ENCODE results near the gene GET3. TPM values are rescaled to one million over a fixed set of nuclear protein-coding genes. Genes with fewer than 3 reads are reported as not detected.
A peak's percentile ranks its signal among the peaks of the same experiment; 100 is the strongest.

The GET3 gene
- total and polyA plus RNA-seq, 7 experiments from 2014 or later: 22.6 to 60.3 (median 32.0) TPM

DNA sequence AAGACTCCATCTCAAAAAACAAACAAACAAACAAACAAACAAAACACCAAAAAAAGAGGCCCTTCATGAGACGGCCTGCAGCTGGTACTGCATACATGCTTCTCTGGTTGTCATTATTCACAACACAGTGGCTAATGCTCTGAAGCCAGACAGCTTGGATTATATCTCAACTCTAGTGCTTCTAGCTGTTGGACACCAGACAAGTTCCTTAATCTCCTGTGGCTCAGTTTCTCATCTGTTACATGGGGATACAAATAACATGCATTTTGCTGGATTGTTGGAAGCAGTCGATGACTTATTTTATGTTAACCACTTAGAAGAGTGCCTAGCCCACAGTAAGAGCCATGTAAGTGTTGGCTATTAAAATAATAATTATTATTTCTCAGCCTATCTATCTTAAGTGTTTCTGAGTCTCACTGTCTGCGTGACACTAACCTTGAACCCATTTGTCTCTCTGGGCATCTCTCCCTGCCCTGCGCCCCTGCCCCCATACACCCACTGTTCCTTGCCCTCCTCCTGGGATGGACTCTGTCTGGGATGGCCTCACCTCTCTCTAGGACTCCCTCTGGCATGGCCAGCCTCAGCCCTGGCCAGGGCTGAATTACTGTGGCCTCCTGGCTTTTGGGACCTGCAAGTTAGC is 50.9 kb downstream of the GET3 start:
- intact Hi-C loops (cut with micrococcal nuclease): no loop called here
- H3K4me3 ChIP-seq (ENCODE audit: low read length): no peak overlapping the region
- peak overlapping the region; percentile 78 to 100 (median 96) for H3K27ac Mint-ChIP-seq
- H3K36me3 Mint-ChIP-seq: peaks cover 0 to 4% (median 0%) of the 10 kb centered on the region in 5 donors
- peaks cover 0 to 22% (median 0%) of the 10 kb centered on the region in 11 donors for H3K9me3 Mint-ChIP-seq
- peaks cover 0 to 18% (median 0%) of the 10 kb centered on the region in 3 experiments for H3K36me3 ChIP-seq (ENCODE audit: control insufficient read depth in 2 of 3, insufficient read depth in 3 of 3, low read length in 3 of 3)
- peaks cover 13 to 30% (median 24%) of the 10 kb centered on the region in 7 donors for H3K4me1 Mint-ChIP-seq
- DNase-seq (no peak), ATAC-seq (no peak)
- H3K9me3 ChIP-seq (ENCODE audit: control insufficient read depth in 2 of 3, low read length in 3 of 3): no peaks in the 10 kb centered on the region
- POLR2A ChIA-PET: interaction anchor here (2.4 kb wide), 1 partner anchor 10 kb away, joined by 23 read pairs; no protein-coding TSS in a partner anchor
- peak overlapping the region; percentile 99 for H3K27ac ChIP-seq (ENCODE audit: low read depth, low read length)
- CTCF ChIA-PET: interaction anchor here (3.0 kb wide), 1 partner anchor 11 kb away, joined by 22 read pairs; no protein-coding TSS in a partner anchor
- H3K4me3 Mint-ChIP-seq: peak overlapping the region in 9 of 10 donors; percentile 9 to 91 (median 48)
- H3K27me3 Mint-ChIP-seq: peaks cover 0 to under 1% (median 0%) of the 10 kb centered on the region in 5 donors
- peaks cover 42 to 49% of the 10 kb centered on the region in 2 donors for H3K4me1 ChIP-seq (ENCODE audit: control insufficient read depth in 2 of 2, insufficient read depth in 2 of 2, low read length in 2 of 2)
- no peaks in the 10 kb centered on the region for H3K27me3 ChIP-seq (ENCODE audit: control insufficient read depth in 2 of 2, insufficient read depth in 2 of 2, low read length in 2 of 2)

DNA sequence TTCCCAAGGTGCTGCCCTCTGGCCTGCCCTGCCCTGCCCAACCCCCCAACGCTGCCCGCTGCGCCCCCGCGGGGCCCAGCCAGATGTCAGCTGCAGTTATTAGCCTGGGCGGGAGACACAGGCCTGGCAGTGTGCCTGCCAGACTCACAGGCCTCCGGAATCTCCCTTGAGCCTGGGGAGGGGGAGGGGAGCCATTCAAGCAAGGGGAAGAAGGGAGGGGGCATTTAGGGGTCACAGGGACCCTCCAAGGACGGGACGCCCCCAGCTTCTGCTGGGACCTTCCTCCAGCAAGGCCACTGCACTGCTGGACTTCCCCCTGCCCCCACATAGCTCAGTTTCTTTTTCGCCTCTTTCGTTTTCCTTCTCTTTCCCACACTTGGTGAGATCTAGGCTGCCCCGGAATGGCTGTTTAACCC is 51.4 kb downstream of the GET3 start:
- Mint-ChIP-seq H3K9me3 (peaks cover 0 to 24% (median 0%) of the 10 kb centered on the region in 11 donors), H3K27me3 (peaks cover 0 to 2% (median 0%) of the 10 kb centered on the region in 5 donors), H3K36me3 (peaks cover 0 to 6% (median 0%) of the 10 kb centered on the region in 5 donors), H3K4me3 (peak overlapping the region; percentile 61 to 91 (median 80)), H3K27ac (peak overlapping the region; percentile 93 to 100 (median 96)), H3K4me1 (peaks cover 13 to 27% (median 19%) of the 10 kb centered on the region in 7 donors)
- ATAC-seq: no peak
- Histone ChIP-seq H3K36me3 (ENCODE audit: control insufficient read depth in 2 of 3, insufficient read depth in 3 of 3, low read length in 3 of 3) (peaks cover 0 to 20% (median 0%) of the 10 kb centered on the region in 3 experiments), H3K4me1 (ENCODE audit: control insufficient read depth in 2 of 2, insufficient read depth in 2 of 2, low read length in 2 of 2) (peaks cover 38 to 44% of the 10 kb centered on the region in 2 donors), H3K27me3 (ENCODE audit: control insufficient read depth in 2 of 2, insufficient read depth in 2 of 2, low read length in 2 of 2) (no peaks in the 10 kb centered on the region), H3K9me3 (ENCODE audit: control insufficient read depth in 2 of 3, low read length in 3 of 3) (no peaks in the 10 kb centered on the region), H3K27ac (ENCODE audit: low read depth, low read length) (peak overlapping the region; percentile 99), H3K4me3 (ENCODE audit: low read length) (no peak overlapping the region)
- DNase-seq: peak in 2 of 9 donors; percentile 47 to 63
- ChIA-PET CTCF (interaction anchor here (3.0 kb wide), 1 partner anchor 11 kb away, joined by 22 read pairs; no protein-coding TSS in a partner anchor), POLR2A (interaction anchor here (1.2 to 2.4 kb wide), 2 partner anchors 11 to 14 kb away, joined by 3 to 23 read pairs; partner anchors contain the start of genes PRDX2 and THSD8)
- intact Hi-C loops (cut with micrococcal nuclease): no loop called here

DNA sequence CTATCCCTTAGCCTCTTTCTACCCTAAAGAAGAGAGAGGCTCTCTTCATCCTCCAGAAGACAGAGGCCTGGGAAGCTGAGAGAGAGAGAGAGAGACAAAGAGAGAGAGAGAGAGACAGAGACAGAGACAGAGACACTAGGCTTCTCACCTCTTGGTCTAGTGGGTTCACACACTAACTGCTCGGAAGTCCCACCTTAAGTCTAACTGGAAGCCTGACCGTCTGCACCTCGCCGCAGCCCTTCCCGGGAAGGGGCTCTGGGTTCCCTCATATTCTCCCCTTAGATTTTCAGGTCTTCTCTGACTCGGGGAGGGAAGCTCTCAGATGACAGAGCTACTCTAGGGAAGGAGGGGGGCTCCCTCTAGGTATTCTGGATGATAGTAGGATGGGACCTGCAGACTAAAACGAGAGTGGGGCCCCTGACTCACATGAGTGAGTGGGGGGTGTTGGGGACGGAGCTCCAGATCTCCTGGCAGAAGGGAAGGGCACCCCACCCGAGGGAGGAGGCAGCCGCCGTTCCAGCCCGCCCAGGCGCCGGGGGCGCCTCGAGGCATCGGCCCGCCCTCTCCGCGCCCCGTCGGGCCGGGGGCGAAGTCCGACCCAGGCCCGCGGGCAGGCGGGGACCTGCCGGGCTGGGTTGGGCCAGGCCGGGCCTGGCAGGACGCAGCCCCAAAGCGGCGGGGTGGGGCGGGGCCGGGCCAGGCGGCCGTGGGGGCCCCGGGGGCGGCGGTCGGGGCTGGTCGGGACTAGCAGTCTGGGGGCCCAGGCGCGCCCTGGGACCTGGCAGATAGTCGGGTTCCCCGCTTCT is 52.0 kb downstream of the GET3 start:
- DNase-seq (peak in 2 of 9 donors; percentile 33 to 44), ATAC-seq (no peak)
- intact Hi-C loops (cut with micrococcal nuclease): no loop called here
- H3K4me3 Mint-ChIP-seq: peak overlapping the region; percentile 61 to 95 (median 84)
- peaks cover 0 to 27% (median 0%) of the 10 kb centered on the region in 11 donors for H3K9me3 Mint-ChIP-seq
- H3K27ac ChIP-seq (ENCODE audit: low read depth, low read length): peak overlapping the region; percentile 99
- H3K27me3 ChIP-seq (ENCODE audit: control insufficient read depth in 2 of 2, insufficient read depth in 2 of 2, low read length in 2 of 2): no peaks in the 10 kb centered on the region
- H3K27ac Mint-ChIP-seq: peak overlapping the region; percentile 93 to 100 (median 99)
- peaks cover 0 to 6% (median 0%) of the 10 kb centered on the region in 5 donors for H3K36me3 Mint-ChIP-seq
- H3K9me3 ChIP-seq (ENCODE audit: control insufficient read depth in 2 of 3, low read length in 3 of 3): no peaks in the 10 kb centered on the region
- H3K36me3 ChIP-seq (ENCODE audit: control insufficient read depth in 2 of 3, insufficient read depth in 3 of 3, low read length in 3 of 3): peaks cover 0 to 20% (median 0%) of the 10 kb centered on the region in 3 experiments
- H3K4me3 ChIP-seq (ENCODE audit: low read length): no peak overlapping the region
- ChIA-PET CTCF (interaction anchor here (0.8 to 3.0 kb wide), 2 partner anchors 9 to 12 kb away, joined by 3 to 22 read pairs; no protein-coding TSS in a partner anchor), POLR2A (interaction anchor here (0.6 to 2.4 kb wide), 4 partner anchors 9 to 54 kb away, joined by 3 to 23 read pairs (median 6); partner anchors contain the start of genes PRDX2 and THSD8)
- peaks cover 17 to 30% (median 22%) of the 10 kb centered on the region in 7 donors for H3K4me1 Mint-ChIP-seq
- peaks cover 0 to 2% (median 0%) of the 10 kb centered on the region in 5 donors for H3K27me3 Mint-ChIP-seq
- H3K4me1 ChIP-seq (ENCODE audit: control insufficient read depth in 2 of 2, insufficient read depth in 2 of 2, low read length in 2 of 2): peaks cover 41 to 43% of the 10 kb centered on the region in 2 donors

DNA sequence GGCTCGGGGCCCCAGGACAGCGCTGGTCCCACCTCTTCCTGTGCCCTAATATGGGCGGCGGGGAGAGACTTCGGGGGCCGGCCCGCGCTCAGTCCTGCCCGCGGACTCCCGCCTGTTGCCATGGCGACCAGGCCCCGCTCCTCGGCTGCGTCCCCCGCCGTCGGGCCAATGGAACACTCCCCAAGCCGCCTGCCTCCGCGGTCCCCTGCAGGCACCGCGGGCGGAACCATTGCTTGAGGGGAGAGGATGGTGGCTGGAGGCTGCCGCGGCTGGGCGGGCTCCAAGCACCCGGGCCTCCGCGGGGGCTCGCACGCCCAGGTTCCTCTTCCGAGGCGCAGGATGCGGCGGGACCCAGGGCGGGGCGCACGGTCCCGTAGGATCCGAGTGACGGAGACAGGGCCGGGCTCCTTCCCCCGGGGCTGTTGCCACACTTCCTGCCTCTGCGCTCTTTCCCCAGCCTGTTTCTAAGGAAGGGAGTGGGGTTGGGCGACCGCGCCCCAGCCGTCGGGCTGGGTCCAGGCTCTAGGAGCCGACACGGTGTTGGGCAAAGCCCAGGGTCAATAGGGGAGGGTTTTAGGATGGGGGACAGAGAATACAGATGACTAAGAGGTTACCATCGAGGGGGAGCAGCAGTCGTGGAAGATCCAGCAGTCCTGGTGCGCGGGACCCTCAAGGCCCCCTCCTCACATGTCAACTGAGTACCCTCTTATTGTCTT is 52.8 kb downstream of the GET3 start:
- Mint-ChIP-seq H3K9me3 (peaks cover 0 to 27% (median 0%) of the 10 kb centered on the region in 11 donors), H3K27me3 (peaks cover 0 to 2% (median 0%) of the 10 kb centered on the region in 5 donors), H3K36me3 (peaks cover 0 to 6% (median 0%) of the 10 kb centered on the region in 5 donors), H3K4me3 (peak overlapping the region; percentile 89 to 98 (median 94)), H3K27ac (peak overlapping the region; percentile 97 to 100 (median 100)), H3K4me1 (peaks cover 19 to 37% (median 30%) of the 10 kb centered on the region in 7 donors)
- H3K9me3 ChIP-seq (ENCODE audit: control insufficient read depth in 2 of 3, low read length in 3 of 3): no peaks in the 10 kb centered on the region
- intact Hi-C loops (cut with micrococcal nuclease): loop anchor here (1.0 to 5.0 kb wide), 10 partner anchors 8 to 1698 kb away; partner anchors contain the start of genes CALR (in 2 of the 2), DHPS (in 1 of the 2), IER2 (in 1 of the 2) and STX10 (in 1 of the 2)
- peak; percentile 80 to 97 (median 83) for DNase-seq
- peaks cover 0 to 20% (median 0%) of the 10 kb centered on the region in 3 experiments for H3K36me3 ChIP-seq (ENCODE audit: control insufficient read depth in 2 of 3, insufficient read depth in 3 of 3, low read length in 3 of 3)
- peak; percentile 48 for ATAC-seq
- H3K4me3 ChIP-seq (ENCODE audit: low read length): peak overlapping the region; percentile 98
- ChIA-PET POLR2A (interaction anchor here (0.6 to 8.4 kb wide), 12 partner anchors 10 to 1734 kb away, joined by 3 to 621 read pairs (median 12); partner anchors contain the start of genes CALR, GCDH, GET3 and HOOK2), CTCF (interaction anchor here (0.8 to 3.7 kb wide), 4 partner anchors 7 to 13 kb away, joined by 3 to 71 read pairs (median 23); partner anchors contain the start of gene HOOK2)
- peaks cover 42% of the 10 kb centered on the region in 2 donors for H3K4me1 ChIP-seq (ENCODE audit: control insufficient read depth in 2 of 2, insufficient read depth in 2 of 2, low read length in 2 of 2)
- H3K27me3 ChIP-seq (ENCODE audit: control insufficient read depth in 2 of 2, insufficient read depth in 2 of 2, low read length in 2 of 2): no peaks in the 10 kb centered on the region
- peak overlapping the region; percentile 99 for H3K27ac ChIP-seq (ENCODE audit: low read depth, low read length)

DNA sequence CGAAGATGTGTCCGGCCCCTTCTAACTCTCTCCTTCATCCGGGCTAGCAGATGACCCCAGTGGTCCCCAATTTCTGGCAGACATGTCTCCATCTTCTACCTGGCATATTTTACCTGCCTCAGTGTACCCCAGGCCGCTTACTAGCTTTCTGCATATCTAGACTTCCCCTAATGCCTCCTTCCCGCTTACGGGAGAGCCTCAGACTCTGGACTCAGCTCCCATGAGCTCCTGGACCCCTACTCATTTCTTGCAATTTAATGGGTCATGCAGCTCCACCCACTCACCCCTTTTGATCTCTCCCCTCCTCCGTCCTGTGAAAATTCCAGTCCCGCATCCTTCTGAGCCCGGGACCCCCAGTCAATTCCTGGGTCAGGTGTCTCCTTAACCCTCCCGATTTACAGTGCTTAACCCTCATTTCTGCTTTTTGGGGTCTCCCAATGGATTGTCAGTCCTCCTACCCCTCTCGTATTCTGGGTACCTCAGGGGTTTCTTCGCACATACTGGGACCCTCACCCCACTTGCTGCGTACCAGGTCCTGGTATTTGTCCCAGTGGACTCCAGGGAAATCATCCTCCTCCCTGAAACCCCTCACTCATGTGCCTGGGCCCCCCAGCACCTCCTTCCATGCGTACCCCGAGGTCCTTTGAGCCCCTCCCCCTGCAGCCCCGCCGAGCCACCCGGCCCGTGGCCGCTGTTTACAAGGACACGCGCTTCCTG is 53.5 kb downstream of the GET3 start:
- Histone ChIP-seq H3K27me3 (ENCODE audit: control insufficient read depth in 2 of 2, insufficient read depth in 2 of 2, low read length in 2 of 2) (no peaks in the 10 kb centered on the region), H3K4me1 (ENCODE audit: control insufficient read depth in 2 of 2, insufficient read depth in 2 of 2, low read length in 2 of 2) (peaks cover 35 to 38% of the 10 kb centered on the region in 2 donors), H3K27ac (ENCODE audit: low read depth, low read length) (peak overlapping the region; percentile 99), H3K9me3 (ENCODE audit: control insufficient read depth in 2 of 3, low read length in 3 of 3) (no peaks in the 10 kb centered on the region), H3K4me3 (ENCODE audit: low read length) (peak overlapping the region; percentile 98), H3K36me3 (ENCODE audit: control insufficient read depth in 2 of 3, insufficient read depth in 3 of 3, low read length in 3 of 3) (peaks cover 0 to 20% (median 0%) of the 10 kb centered on the region in 3 experiments)
- H3K4me3 Mint-ChIP-seq: peak overlapping the region; percentile 89 to 98 (median 94)
- intact Hi-C loops (cut with micrococcal nuclease): loop anchor here (1.0 to 5.0 kb wide), 11 partner anchors 8 to 1728 kb away; partner anchors contain the start of genes CALR (in 2 of the 2), DHPS (in 1 of the 2), DNAJB1 (in 1 of the 2) and IER2 (in 1 of the 2)
- ChIA-PET POLR2A (interaction anchor here (0.9 to 8.4 kb wide), 21 partner anchors 9 to 1733 kb away, joined by 3 to 621 read pairs (median 8); partner anchors contain the start of genes CALR, FBXW9, GCDH and GET3), CTCF (interaction anchor here (1.3 to 3.7 kb wide), 3 partner anchors 8 to 26 kb away, joined by 3 to 71 read pairs (median 24); partner anchors contain the start of gene HOOK2)
- H3K27me3 Mint-ChIP-seq: peaks cover 0 to 2% (median 0%) of the 10 kb centered on the region in 5 donors
- H3K4me1 Mint-ChIP-seq: peaks cover 22 to 42% (median 34%) of the 10 kb centered on the region in 7 donors
- H3K9me3 Mint-ChIP-seq: peaks cover 0 to 27% (median 0%) of the 10 kb centered on the region in 11 donors
- DNase-seq (peak in 4 of 9 donors; percentile 32 to 48 (median 39)), ATAC-seq (no peak)
- H3K36me3 Mint-ChIP-seq: peaks cover 0 to 6% (median 0%) of the 10 kb centered on the region in 5 donors
- H3K27ac Mint-ChIP-seq: peak overlapping the region; percentile 97 to 100 (median 100)
